Dendritic cell treated with granulocyte-macrophage colony-stimulating factor and Interleukin-4, amounts not matched to agents 40 ng/mL and 50 ng/mL, for 4 days (primary cell): Measurements from ENCODE around the gene FBLN2.
A peak's percentile ranks its signal among the peaks of the same experiment; 100 is the strongest.

Source experiments
- H3K27ac Mint-ChIP-seq: one replicate; pipeline ENCODE4 v1.8.0; 2022; ENCODE audit warnings: mild to moderate bottlenecking, mixed read lengths
- H3K27me3 Mint-ChIP-seq: one replicate; pipeline ENCODE4 v1.8.0; 2022; ENCODE audit warnings: mild to moderate bottlenecking, mixed read lengths
- H3K36me3 Mint-ChIP-seq: one replicate; pipeline ENCODE4 v1.8.0; 2022; ENCODE audit warnings: low read depth, mixed read lengths
- H3K4me1 Mint-ChIP-seq: one replicate; pipeline ENCODE4 v1.8.0; 2022; ENCODE audit warnings: low read depth, mixed read lengths
- H3K4me3 Mint-ChIP-seq: one replicate; pipeline ENCODE4 v1.8.0; 2022; ENCODE audit warnings: mild to moderate bottlenecking, moderate library complexity, mixed read lengths
- H3K9me3 Mint-ChIP-seq: one replicate; pipeline ENCODE4 v1.8.0; 2022; ENCODE audit warnings: mixed read lengths
- intact Hi-C: fragments of 100-400 bp; cut with micrococcal nuclease; formaldehyde crosslinking; loops from one replicate; pipeline ENCODE4 v1.15.0; 2022

Gene FBLN2

DNA sequence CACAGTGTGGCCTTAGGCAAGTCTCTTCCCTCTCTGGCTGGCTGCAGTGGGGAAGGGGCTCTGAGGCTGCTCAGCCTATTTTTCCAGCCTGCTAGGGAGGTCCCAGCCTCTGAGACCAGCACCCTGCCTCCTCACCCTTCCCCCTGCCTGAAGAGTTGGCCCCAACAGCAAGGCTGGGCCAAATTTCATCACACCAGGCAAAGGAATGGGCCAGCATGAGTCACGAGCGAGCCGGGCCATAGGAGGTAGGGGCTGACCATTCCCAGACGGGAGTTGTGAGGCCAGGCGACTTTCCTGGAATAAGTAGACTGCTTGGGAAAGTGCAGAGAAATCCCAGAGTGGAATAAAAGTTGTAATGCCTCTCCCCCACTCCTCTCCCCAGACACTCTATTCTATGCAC, 5.7 kb upstream of the FBLN2 start:
- Mint-ChIP-seq H3K36me3 (no peaks in the 10 kb centered on the region), H3K4me1 (no peaks in the 10 kb centered on the region), H3K27me3 (peaks cover 19% of the 10 kb centered on the region), H3K27ac (no peak overlapping the region), H3K9me3 (no peaks in the 10 kb centered on the region), H3K4me3 (no peak overlapping the region)
- intact Hi-C loops, result no loop called here

DNA sequence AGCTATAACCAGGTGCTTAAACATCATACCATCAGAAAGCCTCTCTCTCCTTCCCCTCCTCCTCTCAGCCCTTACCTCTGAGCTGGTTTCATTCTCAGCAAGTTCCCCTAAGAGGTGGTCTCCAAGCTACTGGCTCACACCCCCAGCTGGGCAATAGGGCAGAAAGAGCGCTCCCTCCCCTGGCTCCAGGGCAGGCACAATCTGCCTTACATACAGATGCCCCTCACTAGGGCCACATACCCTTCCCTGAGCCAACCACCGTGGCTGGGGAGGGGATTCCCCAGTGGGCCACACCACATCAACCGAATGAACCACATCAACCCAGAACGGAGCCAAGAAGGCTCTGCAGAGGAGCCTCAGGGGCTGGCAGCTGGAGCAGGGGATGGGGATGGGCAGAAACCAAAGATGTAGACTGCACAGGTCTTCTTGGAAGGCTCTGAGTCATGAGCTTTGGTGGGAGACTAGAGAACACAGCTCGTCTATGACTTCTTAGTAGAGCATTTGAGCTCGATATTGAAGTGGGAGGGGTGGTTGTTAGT, 4.6 kb upstream of the FBLN2 start:
- no peak overlapping the region for H3K4me3 Mint-ChIP-seq
- no peaks in the 10 kb centered on the region for H3K36me3 Mint-ChIP-seq
- no peak overlapping the region for H3K27ac Mint-ChIP-seq
- H3K4me1 Mint-ChIP-seq, result peaks cover under 1% of the 10 kb centered on the region
- H3K9me3 Mint-ChIP-seq, result no peaks in the 10 kb centered on the region
- intact Hi-C loops, result no loop called here
- peaks cover 24% of the 10 kb centered on the region for H3K27me3 Mint-ChIP-seq

DNA sequence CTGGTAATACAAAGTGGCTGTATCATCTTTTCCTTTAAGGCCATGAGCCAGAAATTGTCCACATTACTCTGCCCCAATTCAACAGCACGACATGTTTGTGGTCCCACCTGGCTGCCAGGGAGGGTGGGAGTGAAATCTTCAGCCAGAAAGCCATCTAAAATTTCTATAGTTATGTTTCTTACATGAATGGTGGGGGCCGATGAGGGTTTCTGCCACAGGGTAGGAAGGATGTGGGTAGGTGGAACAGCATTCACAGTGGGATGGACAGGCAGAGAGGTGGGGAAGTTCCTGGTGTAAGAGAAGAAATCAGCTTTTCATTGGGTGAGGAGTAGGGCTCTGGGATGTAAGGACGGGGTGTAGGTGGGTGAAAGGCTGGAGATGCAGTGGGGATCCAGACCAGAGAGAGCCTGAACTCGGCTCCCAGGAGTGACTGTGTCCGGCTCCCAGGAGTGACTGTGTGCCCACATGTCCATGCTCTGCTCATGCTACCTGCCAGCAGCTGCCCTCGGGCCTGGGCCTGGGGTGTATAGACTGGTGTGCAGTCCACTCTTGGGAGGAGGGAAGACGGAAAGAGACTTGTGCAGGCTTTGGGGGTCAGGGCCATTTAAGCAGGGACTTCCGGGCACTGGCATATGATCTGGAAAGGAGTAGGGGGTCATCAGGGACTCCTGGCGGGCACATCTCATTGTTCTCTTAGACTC, 3.8 kb upstream of the FBLN2 start:
- no peaks in the 10 kb centered on the region for H3K36me3 Mint-ChIP-seq
- intact Hi-C loops, result no loop called here
- H3K9me3 Mint-ChIP-seq, result no peaks in the 10 kb centered on the region
- no peak overlapping the region for H3K27ac Mint-ChIP-seq
- peaks cover 31% of the 10 kb centered on the region for H3K27me3 Mint-ChIP-seq
- no peak overlapping the region for H3K4me3 Mint-ChIP-seq
- H3K4me1 Mint-ChIP-seq, result peaks cover 6% of the 10 kb centered on the region

DNA sequence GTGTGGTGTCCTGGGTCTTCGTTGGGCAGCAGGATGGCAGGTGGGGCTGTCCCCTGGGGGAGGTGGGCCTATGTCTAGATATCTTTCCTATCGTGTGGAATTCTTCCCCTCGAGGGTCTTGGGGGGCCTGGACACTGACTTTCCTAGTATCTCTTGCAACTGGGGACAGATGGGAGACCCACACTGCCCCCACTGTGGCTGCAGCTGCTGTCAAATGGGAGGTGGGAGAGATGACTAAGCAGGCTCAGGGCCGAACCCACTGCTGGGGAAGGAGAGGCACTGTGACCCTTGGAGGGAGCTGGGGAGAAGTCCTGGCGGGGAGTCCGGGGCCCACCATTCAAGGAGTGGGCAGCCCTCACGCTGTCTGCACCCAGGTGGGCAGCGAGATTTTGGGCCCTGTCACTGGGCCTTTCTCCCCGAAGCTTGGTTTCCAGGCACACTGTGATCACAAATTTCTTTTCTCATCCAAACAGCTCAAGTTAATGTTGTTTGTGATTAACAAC, 2.9 kb upstream of the FBLN2 start:
- Mint-ChIP-seq H3K9me3 (no peaks in the 10 kb centered on the region), H3K27me3 (peaks cover 38% of the 10 kb centered on the region), H3K36me3 (no peaks in the 10 kb centered on the region), H3K4me3 (no peak overlapping the region), H3K27ac (no peak overlapping the region), H3K4me1 (peaks cover 6% of the 10 kb centered on the region)
- intact Hi-C loops, result no loop called here

DNA sequence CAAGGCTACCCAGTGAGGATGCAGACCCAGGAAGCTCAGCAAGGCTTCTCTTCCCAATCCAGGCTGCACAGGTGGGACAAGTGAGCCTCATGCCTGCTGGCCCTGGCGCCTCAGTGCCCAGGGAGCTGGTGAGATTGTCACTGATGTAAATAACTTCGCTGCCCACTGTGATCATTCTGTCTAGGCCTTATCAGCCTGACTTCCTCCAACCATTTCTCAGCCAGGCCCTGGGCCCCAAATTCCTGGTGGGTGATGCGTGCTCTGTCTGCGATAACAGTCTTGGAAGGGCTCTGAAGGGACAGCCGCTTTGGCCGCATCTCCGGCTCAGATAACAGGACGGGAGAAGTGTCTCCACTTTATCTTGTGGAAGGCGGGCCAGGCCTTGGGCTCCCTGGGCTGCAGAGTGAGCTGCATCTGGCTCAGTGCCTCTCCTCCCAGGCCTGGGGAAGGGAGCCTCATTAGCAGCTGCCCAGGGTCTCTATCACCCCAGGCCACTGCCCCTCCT, 2.2 kb upstream of the FBLN2 start:
- no peaks in the 10 kb centered on the region for H3K36me3 Mint-ChIP-seq
- no peaks in the 10 kb centered on the region for H3K9me3 Mint-ChIP-seq
- intact Hi-C loops, result no loop called here

DNA sequence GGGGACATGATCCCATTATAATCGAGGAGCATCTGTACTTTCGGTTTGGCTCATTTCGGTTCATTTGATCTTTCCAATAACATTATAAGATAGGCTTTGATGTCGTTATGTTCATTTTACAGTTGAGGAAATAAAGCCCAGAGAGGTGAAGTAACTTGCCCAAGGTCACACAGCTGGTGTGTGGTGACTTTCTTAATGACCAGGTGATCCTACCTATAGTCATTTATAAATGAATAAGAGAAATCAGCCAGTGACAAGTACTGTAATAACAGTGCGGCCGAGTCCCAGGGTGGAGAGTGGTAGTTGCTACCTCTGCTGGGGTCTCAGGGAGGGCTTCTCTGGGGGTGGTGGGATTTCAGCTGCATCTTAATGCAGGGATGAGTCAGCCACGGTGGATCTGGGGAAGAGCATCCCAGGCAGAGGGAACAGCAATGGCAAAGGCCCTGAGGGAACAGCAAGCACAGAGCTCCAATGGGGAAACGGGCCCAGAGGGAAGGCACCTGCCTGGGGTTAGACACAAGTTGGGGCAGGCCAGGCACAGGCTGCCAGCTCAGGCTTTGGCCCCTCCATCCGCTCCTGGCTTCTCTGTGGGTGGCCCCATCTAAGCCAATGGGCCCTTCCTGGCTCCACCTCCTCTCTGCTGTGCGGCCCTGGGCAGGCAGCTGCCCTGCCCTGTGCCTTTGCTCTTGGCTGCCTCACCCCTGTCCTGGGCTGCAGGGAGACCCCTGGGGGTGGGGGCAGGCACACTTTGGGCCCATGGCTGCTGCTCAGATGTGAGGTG, 1.1 kb upstream of the FBLN2 start:
- no peak overlapping the region for H3K27ac Mint-ChIP-seq
- H3K4me3 Mint-ChIP-seq, result no peak overlapping the region
- no peaks in the 10 kb centered on the region for H3K36me3 Mint-ChIP-seq
- H3K4me1 Mint-ChIP-seq, result peaks cover 6% of the 10 kb centered on the region
- H3K9me3 Mint-ChIP-seq, result no peaks in the 10 kb centered on the region
- peaks cover 43% of the 10 kb centered on the region for H3K27me3 Mint-ChIP-seq
- intact Hi-C loops, result no loop called here

More for the DNA sequence above, 2.2 kb upstream of the FBLN2 start:
- peaks cover 6% of the 10 kb centered on the region for H3K4me1 Mint-ChIP-seq
- H3K27me3 Mint-ChIP-seq, result peaks cover 39% of the 10 kb centered on the region
- no peak overlapping the region for H3K4me3 Mint-ChIP-seq
- no peak overlapping the region for H3K27ac Mint-ChIP-seq

DNA sequence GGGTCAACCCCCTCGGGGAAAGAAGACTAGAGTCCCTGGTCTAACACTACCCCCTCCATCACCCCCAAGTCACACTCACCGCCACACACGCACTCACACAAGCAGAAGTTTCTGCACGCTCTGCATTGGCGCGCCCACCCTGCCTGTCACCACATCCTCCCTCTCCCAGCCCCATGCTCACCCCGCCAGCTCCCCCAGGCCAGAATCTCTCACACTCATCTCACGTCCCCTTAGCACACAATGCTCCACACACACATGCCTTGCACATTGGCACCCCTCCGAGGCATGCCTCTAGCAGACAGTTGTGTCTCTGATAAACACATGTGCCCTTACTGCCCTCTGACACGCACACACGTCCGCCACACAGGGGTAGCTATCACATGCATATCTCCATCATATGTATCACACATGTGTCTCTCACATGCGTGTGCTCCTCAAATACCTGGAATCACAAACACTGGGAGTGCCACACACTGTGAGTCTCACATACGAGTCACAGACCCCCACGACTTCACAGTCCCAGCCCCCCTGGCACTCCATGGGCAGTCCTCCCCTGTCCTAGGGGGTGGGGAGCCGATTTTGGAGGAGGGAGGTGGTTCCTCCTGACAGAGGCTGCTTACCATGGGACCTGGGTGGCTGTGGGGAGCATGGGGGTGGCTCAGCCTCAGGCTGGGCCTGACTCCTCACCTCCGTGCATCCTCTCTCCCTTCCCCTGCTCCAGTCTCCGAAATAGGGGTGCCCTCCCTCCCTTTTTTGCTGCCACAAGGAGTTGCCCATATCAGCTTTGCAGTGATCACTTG, 898 bp downstream of the FBLN2 start:
- Mint-ChIP-seq H3K36me3 (no peaks in the 10 kb centered on the region), H3K27me3 (peaks cover 44% of the 10 kb centered on the region), H3K27ac (no peak overlapping the region), H3K4me1 (peaks cover 6% of the 10 kb centered on the region), H3K9me3 (no peaks in the 10 kb centered on the region), H3K4me3 (peak overlapping the region; percentile 33)
- intact Hi-C loops, result no loop called here

DNA sequence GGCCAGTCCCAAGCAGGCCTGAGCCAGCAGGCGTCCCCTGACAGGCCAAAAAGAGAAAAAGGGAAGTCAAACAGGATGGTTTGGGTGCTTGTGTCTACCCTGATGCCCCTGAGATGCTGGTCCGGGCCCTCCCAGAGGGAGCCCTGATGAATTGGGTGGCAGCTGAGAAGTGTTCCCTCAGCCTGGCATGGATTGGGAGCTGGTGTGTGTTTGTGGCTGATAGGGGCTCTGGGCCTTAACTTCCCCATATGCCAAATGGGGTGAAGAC, 1.4 kb downstream of the FBLN2 start:
- Mint-ChIP-seq H3K36me3 (no peaks in the 10 kb centered on the region), H3K27me3 (peaks cover 40% of the 10 kb centered on the region), H3K4me3 (no peak overlapping the region), H3K9me3 (no peaks in the 10 kb centered on the region), H3K4me1 (peaks cover 6% of the 10 kb centered on the region), H3K27ac (no peak overlapping the region)
- intact Hi-C loops, result no loop called here

DNA sequence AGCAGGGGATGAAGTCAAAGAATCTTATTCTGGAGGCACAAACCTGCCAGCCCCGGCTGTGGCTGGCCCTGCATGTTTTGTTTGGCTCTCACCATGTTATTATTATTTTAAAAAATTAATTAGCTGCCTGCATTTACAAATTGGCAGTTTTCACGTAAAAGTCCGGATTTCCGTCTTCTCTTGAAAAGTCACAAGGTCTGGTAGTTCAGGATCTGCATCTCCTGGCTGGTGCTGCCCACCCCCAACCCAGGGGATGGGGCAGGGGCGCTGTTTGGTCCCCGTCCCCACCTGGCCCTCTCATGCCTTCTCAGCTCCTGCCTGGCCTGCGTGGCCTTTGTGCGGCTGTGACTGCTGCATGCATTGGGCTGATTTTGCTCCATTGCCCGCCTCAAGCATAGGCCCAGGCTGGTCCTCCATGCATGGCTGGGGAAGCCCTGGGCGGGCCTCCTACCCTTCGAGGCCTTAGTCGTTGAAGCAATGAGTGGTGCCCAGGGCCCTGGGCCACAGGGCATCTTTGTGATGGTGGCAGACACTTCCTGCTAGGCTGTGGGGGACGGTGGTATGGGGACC, 2.0 kb downstream of the FBLN2 start:
- Mint-ChIP-seq H3K4me3 (no peak overlapping the region), H3K27ac (no peak overlapping the region), H3K36me3 (no peaks in the 10 kb centered on the region), H3K4me1 (peaks cover 6% of the 10 kb centered on the region), H3K9me3 (no peaks in the 10 kb centered on the region), H3K27me3 (peaks cover 39% of the 10 kb centered on the region)
- intact Hi-C loops, result no loop called here

DNA sequence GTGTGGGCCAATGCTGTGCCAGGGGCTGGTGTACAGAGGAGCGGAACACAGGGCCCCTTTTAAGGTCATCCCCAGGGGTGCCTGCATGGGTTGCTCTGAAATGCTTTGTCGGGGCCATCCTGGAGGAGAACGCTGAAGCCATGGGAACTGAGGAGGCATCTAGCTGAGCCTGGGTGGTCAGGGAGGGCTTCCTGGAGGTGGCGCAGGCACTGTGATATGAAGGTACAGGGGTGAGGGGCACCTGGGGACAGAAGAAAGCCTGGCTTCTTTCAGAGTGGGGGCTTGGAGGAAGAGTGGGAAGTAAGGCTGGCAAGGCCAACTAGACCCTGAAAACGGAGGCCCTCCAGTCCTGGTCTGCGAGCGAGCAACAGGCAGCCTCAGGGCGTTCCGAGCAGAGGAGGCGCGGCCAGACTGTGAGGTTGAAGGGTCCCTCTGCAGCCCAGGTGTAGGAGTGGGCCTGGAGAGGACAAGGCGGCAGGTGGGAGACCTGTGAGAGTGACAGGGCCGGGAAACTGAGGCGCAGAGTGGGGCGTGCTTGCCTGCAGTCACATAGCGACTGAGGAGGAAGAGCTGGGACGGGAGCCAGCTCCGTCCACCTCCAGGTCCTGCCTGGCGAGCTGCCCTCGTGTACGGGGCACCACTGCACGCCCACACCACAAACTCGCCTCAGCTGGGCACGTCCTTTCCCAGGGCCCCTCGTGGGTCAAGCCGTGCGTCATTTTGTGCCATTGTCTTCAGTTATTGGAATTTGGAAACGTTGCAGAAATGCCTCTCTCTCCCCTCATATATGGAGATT, 4.1 kb downstream of the FBLN2 start:
- peaks cover 6% of the 10 kb centered on the region for H3K4me1 Mint-ChIP-seq
- H3K27ac Mint-ChIP-seq, result no peak overlapping the region
- H3K36me3 Mint-ChIP-seq, result no peaks in the 10 kb centered on the region
- no peaks in the 10 kb centered on the region for H3K9me3 Mint-ChIP-seq
- H3K4me3 Mint-ChIP-seq, result no peak overlapping the region
- intact Hi-C loops, result no loop called here
- H3K27me3 Mint-ChIP-seq, result peaks cover 31% of the 10 kb centered on the region

DNA sequence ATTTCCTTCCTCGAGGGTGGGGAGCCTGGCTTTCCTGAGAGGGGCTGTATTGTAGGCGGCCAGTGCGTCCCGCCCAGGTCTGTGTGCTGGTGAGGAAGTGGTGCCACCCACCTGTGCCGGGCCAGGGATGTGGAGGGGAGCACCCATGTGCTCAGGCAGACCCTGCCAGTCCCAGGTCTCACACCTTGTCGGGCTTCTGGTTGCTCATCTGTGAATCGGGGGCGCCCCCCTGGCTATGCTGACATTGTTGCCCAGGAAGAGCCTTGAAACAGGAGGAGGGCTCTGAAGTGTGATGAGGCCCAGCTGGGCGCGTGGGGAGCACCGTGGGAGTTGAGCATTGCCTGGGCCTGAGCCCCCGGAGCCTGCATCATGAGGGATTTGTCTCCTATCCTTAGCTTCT, 4.8 kb downstream of the FBLN2 start:
- H3K4me1 Mint-ChIP-seq, result peaks cover 6% of the 10 kb centered on the region
- H3K9me3 Mint-ChIP-seq, result no peaks in the 10 kb centered on the region
- peaks cover 24% of the 10 kb centered on the region for H3K27me3 Mint-ChIP-seq
- H3K36me3 Mint-ChIP-seq, result no peaks in the 10 kb centered on the region
- H3K27ac Mint-ChIP-seq, result no peak overlapping the region
- intact Hi-C loops, result no loop called here
- no peak overlapping the region for H3K4me3 Mint-ChIP-seq

DNA sequence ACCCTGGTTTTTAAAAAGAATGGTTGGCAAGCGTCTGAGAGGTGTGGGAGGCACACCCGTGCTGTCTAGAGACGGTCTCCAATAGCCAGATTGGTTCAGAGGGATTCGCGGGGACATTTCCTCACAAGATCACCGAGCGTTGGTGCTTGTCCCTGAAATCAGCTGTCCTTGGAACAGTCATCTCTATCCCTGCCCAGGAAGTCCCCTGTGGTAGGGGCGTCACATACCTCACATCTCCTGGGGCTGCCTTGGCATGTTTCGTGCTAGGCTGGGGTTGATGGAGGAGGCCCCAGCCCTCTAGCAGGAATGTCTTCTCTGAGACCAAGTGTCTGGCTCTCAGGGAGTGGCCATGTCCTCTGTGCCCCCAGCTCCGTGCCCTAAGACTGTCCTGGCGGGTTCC, 6.8 kb downstream of the FBLN2 start:
- no peak overlapping the region for H3K27ac Mint-ChIP-seq
- intact Hi-C loops, result no loop called here

DNA sequence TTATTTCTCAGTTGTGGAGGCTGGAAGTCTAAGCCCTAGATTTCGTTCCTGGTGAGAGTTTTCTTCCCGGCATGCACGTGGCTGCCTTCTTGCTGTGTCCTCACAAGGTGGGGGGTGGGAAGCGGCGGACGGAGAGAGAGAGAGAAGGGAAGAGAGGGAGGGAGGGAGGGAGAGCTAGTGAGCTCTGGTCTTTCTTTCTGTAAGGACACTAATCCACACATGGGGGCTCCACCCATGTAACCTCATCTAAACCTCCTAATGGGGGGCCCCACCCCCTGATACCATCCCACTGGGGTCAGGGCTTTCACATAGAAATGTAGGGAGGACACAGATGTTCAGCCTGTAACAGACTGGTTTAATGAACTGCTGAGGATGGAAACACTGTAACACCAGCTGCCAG, 7.3 kb downstream of the FBLN2 start:
- H3K27me3 Mint-ChIP-seq, result peaks cover 15% of the 10 kb centered on the region
- H3K9me3 Mint-ChIP-seq, result no peaks in the 10 kb centered on the region
- H3K4me1 Mint-ChIP-seq, result no peaks in the 10 kb centered on the region
- no peak overlapping the region for H3K4me3 Mint-ChIP-seq
- intact Hi-C loops, result no loop called here
- H3K36me3 Mint-ChIP-seq, result no peaks in the 10 kb centered on the region
- H3K27ac Mint-ChIP-seq, result no peak overlapping the region

More for the DNA sequence above, 6.8 kb downstream of the FBLN2 start:
- Mint-ChIP-seq H3K9me3 (no peaks in the 10 kb centered on the region), H3K4me3 (no peak overlapping the region), H3K36me3 (no peaks in the 10 kb centered on the region), H3K4me1 (no peaks in the 10 kb centered on the region), H3K27me3 (peaks cover 18% of the 10 kb centered on the region)
